GM21367 (cell line): Measurements from ENCODE around the gene ATP11A.

Source experiments
- ATAC-seq: cut with Tn5 transposase; IDR thresholded peaks from one replicate; pipeline ENCODE4 v1.9.1; 2021; ENCODE audit not compliant: unreplicated experiment

The ATP11A gene

DNA sequence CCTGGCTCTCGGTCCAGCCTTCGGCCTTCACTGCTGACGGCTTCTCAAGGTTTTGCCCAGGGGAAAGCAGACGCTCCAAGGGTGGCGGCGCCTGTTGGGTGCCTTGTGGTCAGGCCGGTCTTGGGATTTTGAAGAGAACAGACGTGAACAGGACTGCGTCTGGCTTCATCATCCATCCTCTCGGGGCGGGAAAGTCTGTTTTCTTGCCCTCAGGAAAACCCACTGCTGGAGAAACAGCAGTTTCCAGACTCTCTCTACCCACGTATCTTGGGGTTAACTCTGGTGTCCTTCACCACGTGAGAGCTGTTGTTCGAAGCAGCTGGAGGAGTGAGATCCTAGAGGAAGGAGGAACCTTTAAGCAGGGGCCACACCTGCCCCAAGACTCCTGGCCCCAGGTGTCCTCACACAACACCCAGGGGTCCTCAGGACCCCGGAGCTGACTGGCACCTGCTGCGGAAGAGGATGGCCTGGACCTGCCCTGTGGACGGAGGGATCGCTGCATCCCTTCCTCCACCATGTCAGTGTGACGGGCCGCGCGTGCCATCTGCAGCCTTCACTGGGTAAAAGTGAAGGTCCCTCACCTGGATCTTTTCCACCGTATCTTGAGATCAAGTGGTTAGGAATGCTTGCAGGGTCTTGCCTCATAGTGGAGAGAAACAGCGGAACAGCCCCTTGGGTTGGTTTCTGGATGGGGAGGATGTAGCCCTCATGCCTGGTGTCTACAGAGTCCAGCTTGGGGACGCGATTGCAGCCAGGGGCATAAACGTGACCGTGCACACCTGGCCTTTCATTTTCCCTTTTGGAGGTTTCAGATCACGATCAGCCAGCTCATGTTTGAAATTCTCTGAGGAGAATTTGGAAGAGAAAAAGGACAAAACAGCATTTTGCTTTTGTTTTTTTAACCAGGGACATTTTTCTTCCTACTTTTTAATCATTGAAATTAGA is 209.7 kb downstream of the ATP11A start:
- no peak for ATAC-seq

DNA sequence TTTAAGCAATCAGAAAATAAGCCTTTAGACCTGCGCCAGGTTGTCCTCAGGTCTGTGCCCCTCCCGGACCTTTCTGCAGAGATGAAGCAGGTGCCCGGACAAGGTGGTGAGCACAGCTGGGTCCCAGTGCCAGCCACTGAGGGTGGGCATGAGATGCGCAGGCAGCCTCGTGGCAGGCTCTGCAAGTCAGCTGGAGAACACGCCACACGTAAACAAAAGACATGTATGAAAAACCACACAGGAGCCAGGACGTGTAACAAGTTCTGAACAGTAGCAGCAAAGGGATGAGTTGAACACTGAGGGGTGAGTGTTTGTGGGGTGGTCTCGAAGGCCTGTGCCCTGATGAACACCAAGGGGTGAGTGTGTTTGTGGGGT is 210.4 kb downstream of the ATP11A start:
- ATAC-seq, result no peak

DNA sequence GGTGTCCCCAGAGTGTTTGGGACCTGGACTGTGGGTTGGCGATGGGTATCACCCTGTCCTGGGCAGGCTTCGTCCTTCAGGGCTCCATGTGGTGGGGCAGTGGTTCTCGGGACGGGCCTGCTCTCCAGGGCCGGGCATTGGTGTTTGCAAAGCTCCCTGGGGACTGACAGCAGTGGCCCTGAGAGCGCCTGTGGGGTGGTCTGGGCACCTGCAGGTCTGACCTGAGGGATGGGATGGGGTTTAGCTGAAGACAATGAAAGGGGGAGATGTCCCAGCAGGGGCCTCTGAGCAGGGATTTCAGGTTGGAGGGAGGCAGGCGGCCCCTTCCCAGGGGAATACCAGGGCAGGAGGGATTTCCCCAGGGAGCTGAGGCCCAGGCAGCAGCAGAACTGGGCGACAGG is 210.9 kb downstream of the ATP11A start:
- no peak for ATAC-seq

DNA sequence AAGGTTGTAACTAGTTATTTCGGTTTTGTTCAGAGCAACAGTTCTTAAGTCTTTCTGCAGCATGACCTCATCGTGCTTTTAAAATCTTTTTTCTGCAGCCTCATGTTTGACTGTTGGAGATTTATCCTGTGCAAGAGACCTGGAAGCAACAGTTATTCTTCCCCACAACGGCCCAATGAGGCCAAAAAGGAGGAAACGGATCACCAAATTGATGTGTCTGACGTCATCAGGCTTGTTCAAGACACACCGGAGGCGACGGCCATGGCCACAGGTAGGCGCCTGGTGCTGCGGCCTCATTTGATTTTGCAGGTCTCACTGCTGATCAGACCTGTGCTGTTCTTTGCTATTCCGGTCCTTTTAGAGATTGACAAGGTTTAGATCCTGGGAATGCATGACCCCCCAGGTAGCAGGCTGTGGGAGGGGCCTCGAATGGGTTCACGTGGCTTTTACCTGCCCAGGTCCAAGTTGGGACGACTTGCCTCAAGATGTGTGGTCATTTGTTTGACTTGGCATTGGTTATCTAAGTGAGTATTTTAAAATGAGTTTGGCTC is 212.3 kb downstream of the ATP11A start:
- ATAC-seq, result no peak

DNA sequence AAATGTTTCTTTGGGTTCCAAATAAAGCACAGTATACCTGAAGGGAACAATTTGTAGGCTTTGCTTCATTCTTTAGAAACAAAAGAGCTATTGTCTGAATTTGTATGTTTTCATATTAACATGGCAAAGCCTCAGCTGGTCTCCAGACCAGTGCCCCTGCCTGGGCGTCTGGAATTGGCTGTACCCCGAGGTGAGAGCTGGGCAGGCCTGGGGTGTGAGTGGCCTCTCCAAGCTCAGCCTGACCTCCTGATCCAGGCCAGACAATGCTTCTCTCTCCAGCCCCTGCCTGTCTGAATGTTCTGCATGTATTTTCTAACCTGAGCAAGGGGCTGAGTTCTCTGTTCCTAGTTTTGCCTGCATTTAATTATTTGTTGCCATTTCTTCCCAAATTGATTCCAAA is 212.8 kb downstream of the ATP11A start:
- no peak for ATAC-seq

- no peak for ATAC-seq
Observed at GRCh38 chr13:112903071-112903577, 213.3 kb downstream of the ATP11A start.

- ATAC-seq, result no peak
Observed at GRCh38 chr13:112903606-112904195, 213.9 kb downstream of the ATP11A start.

- no peak for ATAC-seq
Observed at GRCh38 chr13:112904436-112904960, 214.7 kb downstream of the ATP11A start.

GRCh38 chr13:112905086-112905485 is 215.2 kb downstream of the ATP11A start:
- ATAC-seq, result no peak

DNA sequence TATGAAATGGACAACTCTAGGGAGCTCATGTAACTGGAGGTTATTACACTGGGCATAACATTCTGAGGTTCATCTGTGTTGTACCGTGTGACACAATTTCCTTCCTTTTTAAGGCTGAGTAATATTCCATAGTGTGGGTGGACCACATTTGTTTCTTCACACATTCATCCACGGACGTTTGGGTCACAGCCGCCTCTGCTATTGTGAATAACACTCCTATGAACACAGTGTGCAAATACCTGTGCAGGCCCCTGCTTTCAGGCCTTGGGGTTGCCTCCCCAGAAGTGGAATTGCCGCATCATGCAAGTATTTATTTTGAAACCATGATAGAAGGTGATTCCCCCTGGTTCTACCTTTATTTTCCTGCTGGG is 215.8 kb downstream of the ATP11A start:
- no peak for ATAC-seq

DNA sequence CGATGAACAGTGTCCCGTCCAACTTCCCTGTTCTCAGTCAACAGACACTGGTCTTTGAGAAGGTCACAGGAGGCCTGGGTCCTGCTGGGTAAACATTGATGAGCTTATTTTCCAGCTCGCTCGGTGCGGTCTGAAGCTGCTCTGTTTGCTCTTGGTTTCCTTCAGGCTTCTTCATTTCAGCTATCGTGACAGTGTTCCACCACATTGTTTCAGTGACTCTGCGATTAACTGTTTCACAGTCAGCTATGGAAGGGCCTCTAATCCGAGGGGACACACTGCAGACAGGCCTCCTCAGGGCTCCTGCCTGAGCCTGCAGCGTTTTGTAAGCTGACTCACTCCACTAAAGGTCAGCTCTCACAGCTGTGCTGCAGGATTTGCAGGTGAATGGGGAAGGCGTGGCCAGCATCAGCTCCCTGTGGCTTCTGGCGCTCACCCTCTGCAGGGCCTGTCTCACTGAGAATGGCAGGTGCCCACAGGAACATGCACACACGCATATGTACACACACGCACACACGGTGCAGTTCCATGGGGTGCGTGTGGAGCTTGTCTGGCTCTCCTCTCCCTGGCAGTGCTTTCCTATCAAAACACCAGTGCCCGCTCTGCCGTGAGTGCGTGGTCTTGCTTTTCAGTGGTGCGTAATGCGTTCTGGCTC is 216.3 kb downstream of the ATP11A start:
- ATAC-seq, result no peak

DNA sequence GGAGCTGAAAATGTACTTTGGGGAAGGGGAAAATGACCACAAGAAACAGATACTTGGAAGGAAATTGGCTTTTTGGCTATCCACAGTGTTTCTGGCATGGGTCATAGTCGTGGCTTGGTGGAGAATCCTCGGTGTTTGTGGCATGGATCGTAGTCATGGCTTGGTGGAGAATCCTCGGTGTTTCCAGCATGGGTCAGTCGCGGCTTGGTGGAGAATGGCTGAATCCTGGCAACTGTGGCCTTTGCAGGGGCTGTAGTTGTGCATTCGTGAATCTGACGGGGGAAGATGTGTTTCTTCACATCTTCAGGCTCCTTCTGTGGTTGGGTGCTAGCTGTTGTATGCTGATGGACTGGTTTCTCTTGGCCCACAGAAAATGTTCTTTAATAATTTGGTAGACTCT is 217.4 kb downstream of the ATP11A start:
- ATAC-seq, result no peak

- ATAC-seq, result no peak
Observed at GRCh38 chr13:112907871-112908331, 218.1 kb downstream of the ATP11A start.

- ATAC-seq, result no peak
Observed at GRCh38 chr13:112908342-112908741, 218.5 kb downstream of the ATP11A start.

GRCh38 chr13:112910016-112910415 is 220.2 kb downstream of the ATP11A start:
- ATAC-seq, result no peak

GRCh38 chr13:112910616-112911280 is 220.9 kb downstream of the ATP11A start:
- no peak for ATAC-seq

- no peak for ATAC-seq
Observed at GRCh38 chr13:112911285-112911701, 221.5 kb downstream of the ATP11A start.

- ATAC-seq, result no peak
Observed at GRCh38 chr13:112911883-112912282, 222.0 kb downstream of the ATP11A start.

- ATAC-seq, result no peak
Observed at GRCh38 chr13:112912726-112913440, 223.0 kb downstream of the ATP11A start.

DNA sequence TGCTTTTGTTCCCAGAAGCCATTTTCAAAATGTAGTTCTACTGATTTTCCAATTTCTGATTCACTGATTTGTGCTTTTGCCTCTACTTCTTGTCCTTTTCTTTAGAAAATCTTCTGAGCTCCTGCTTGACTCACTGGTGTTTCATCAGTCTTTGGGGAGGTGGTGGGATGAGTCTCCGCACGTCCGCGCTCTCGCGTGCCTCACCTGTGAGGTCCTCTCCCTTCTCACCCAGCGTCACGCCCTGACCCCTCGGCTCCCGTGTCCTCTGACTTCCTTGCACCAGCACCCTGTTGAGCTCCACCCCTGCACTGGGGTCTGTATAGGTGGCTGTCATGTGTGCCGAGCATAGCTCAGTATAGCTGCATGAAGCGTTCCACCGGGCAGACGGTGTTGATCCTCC is 226.5 kb downstream of the ATP11A start:
- no peak for ATAC-seq
